ENCODE results near the gene PRSS8. TPM values are rescaled to one million over a fixed set of nuclear protein-coding genes. Genes with fewer than 3 reads are reported as not detected.

The PRSS8 gene
- total RNA-seq, 1 donor from 2014 or later = 53.6 TPM

DNA sequence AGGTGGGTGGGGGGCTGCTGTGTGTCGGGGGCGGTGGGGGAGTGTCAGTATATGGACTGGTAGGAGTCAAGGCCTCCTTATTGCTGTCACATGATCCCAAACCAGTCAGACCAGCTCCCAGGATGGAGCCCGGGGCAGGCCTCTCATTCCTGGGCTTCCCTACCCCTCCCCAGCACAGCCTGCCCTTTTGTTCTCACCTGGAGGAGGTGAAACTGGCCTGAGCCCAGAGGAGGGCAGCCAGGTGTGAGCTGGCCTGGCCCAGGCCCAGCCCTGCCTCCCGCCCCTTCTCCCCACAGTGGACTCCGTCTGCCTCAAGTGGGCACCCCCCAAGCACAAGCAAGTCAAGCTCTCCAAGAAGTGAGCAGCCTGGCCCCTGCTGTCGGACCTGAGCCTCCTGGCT, 4.6 kb downstream of the PRSS8 start:
- no peak for DNase-seq (ENCODE audit: low read depth)
- no peak for TF ChIP-seq CTCF (conservative IDR thresholded peaks at IDR 0.05; ENCODE audit: low read depth, low read length)

DNA sequence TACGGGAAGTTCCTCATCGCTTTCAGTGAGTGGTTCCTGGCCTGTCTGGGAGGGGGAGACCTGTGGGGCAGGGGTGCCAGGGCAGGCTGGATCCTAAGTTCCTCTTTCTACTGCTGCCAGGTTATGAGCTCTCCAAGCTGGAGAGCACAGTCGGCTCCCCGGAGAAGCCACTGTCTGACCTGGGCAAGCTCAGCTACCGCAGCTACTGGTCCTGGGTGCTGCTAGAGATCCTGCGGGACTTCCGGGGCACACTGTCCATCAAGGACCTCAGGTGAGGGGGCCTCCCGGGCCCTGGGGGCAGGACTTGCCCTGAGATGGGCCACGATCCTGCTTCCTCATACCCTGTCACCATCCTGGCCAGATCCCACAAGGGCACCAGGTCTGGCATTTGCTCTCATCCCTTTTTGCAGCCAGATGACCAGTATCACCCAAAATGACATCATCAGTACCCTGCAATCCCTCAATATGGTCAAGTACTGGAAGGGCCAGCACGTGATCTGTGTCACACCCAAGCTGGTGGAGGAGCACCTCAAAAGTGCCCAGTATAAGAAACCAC, 5.1 kb downstream of the PRSS8 start:
- H3K4me3 ChIP-seq (ENCODE audit: low read depth, low read length) = no peak overlapping the region
- DNase-seq (ENCODE audit: low read depth) = no peak
- no peak for TF ChIP-seq CTCF (conservative IDR thresholded peaks at IDR 0.05; ENCODE audit: low read depth, low read length)

More for the DNA sequence above, 4.6 kb downstream of the PRSS8 start:
- no peak overlapping the region for H3K4me3 ChIP-seq (ENCODE audit: low read depth, low read length)

DNA sequence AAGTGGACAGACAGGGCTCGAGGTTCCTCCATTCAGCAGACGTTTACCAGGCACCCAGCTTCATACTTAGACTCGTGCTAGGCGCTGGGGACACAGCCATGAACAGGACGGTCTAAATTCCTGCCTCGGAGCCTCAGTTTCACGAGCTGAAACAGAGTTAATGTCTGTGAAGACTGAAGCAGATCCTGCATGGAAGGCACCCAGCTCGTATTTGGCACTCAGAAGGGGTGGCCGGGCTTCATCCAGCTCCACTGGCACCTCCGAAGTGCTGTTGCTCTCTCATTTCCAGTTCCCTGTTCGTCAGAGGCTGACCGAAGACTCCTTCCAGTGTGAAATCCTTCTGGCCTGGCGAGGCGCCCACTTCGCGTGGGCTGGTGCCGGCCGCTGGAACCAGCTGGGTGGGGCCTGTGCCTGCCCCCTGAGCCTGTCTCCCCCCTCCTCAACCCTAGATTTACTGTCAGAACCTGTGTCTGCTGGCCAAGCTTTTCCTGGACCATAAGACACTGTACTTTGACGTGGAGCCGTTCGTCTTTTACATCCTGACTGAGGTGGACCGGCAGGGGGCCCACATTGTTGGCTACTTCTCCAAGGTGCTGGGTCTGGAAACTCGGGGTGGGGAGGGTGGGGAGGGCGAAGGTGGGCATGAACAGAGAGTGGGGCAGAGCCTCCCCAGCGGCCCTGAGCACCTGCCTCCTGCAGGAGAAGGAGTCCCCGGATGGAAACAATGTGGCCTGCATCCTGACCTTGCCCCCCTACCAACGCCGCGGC, 5.8 kb downstream of the PRSS8 start:
- H3K4me3 ChIP-seq (ENCODE audit: low read depth, low read length) = no peak overlapping the region
- no peak for DNase-seq (ENCODE audit: low read depth)
- no peak for TF ChIP-seq CTCF (conservative IDR thresholded peaks at IDR 0.05; ENCODE audit: low read depth, low read length)

DNA sequence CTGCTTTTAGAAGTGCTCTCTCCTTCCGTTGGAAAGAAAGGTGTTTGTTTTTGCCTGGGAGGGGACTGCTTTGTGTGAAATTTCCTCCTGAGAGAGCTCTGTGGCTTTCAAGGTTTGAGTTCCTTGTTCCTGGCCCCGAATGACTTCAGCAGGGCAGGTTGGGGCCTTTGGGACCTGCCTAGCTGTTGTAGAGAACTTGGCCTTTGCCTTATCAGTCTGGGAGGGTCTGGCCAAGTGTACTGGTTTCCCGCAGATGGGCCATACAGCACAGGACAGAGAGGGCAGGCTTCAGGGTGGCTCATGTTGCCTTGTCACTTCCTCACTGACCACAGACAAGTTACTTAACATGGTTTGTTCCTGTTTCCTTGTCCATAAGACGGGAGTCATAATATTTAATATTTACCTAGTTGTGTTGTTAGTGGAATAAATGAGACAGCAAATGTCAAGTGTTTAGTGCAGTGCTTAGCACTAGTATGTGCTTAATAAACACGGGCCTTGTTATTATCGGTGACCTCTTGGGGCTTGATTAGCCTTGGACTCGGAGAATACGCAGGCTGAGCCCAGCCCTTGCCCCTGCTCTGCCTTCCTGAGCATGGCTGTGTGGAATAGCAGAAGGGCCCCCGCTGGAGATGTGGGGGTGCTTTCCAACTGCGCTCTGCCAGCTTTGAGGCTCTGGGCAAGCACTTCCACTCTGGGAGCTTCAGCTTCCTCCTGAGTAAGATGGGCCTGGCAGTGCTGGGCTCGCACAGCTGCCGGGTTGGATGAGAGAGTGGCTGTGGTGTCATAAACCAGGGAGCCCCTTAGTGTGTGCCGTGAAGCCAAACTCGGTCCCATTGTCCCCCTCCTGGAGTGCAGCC, 6.6 kb downstream of the PRSS8 start:
- H3K4me3 ChIP-seq (ENCODE audit: low read depth, low read length) = no peak overlapping the region
- no peak for DNase-seq (ENCODE audit: low read depth)
- no peak for TF ChIP-seq CTCF (conservative IDR thresholded peaks at IDR 0.05; ENCODE audit: low read depth, low read length)

DNA sequence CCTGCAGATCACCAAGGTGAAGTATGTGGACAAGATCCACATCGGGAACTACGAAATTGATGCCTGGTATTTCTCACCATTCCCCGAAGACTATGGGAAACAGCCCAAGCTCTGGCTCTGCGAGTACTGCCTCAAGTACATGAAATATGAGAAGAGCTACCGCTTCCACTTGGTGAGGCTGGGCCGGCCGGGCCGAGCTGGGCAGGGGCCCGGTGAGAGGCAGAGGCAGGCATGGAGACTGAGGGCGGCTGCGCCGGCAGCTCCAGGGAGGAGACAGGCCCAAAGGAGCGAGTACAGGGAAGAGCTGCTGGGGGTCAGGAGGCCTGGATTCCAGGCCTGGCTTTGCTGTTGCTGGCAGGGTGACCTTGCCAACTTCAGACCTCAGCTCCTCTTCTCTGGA, 8.3 kb downstream of the PRSS8 start:
- DNase-seq (ENCODE audit: low read depth) = no peak
- no peak for TF ChIP-seq CTCF (conservative IDR thresholded peaks at IDR 0.05; ENCODE audit: low read depth, low read length)
- no peak overlapping the region for H3K4me3 ChIP-seq (ENCODE audit: low read depth, low read length)

DNA sequence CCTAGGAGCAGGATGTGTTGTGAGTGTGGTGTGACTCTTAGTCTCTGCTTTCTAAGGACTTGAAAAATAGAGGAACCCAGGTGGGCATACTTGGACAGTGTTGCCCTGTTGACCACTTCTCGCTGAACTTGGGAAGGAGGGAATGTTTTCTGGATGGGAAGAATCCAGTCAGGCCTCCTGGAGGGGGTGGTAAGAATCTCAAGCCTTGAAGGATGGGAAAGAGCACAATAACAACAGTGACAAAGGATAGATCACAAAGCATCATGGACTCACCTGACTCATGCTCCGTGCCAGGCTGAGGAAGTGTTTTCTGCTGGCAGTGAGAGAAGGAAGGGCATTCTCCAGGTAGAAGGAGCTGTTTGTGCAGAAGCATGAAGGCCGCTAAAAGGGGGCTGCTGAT, 9.7 kb downstream of the PRSS8 start:
- TF ChIP-seq CTCF (conservative IDR thresholded peaks at IDR 0.05; ENCODE audit: low read depth, low read length) = no peak
- no peak for DNase-seq (ENCODE audit: low read depth)
- H3K4me3 ChIP-seq (ENCODE audit: low read depth, low read length) = no peak overlapping the region
